ENCODE measurements around the gene HPCAL1. TPM values are rescaled to one million over a fixed set of nuclear protein-coding genes. Genes with fewer than 3 reads are reported as not detected.
A peak's percentile ranks its signal among the peaks of the same experiment; 100 is the strongest.

Gene HPCAL1
- total RNA-seq, 2 donors from 2014 or later: 64.5 to 85.7 TPM

GRCh38 chr2:10303181-10303693, 533 bp downstream of the HPCAL1 start:
- H3K27ac ChIP-seq: peak overlapping the region; percentile 85
- H3K36me3 ChIP-seq: no peaks in the 10 kb centered on the region
- H3K4me1 ChIP-seq: peaks cover 20% of the 10 kb centered on the region
- no peaks in the 10 kb centered on the region for H3K9me3 ChIP-seq
- no peak for TF ChIP-seq CTCF (IDR thresholded peaks at IDR 0.05)
- H3K27me3 ChIP-seq: no peaks in the 10 kb centered on the region
- H3K9ac ChIP-seq (ENCODE audit: low read depth in 2 of 2, low read length in 2 of 2): peak overlapping the region; percentile 74 to 88
- intact Hi-C loops (cut with DNase I): no loop called here
- peak overlapping the region; percentile 94 for H3K4me3 ChIP-seq
- peak; percentile 49 for DNase-seq

DNA sequence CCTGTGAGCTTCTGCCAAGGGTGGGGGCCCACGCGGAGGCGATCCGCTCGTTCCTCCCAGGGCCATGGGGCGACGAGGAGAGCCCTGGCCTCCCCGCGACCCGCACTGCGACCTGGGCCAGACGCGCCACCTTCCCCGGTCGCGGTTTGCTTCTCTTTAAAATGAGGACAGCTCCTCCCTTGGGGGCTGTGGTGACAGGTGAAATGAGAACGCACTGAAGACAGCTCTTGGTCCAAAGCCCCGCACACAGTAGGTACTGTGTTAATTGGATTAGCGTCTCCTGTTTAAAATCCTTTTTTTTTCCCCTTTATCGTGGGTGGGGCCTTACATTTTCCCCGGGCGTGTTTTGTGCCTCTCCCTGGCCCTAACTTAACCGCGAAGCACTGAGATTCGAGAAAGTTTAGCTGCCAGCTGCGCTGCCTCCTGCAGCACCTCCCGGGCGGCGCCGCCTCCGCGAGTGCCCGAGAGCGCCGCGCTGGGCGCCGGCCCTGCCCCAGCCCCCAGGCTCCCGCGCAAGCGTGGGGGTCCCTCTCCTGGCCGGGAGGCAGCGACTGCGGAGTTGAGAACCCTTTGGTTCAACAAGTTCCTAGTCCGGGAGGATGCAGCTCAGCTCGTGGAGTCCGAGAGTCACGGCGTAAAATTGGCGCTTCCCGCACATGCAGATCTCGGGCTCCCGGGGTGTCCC, 1.1 kb downstream of the HPCAL1 start:
- peak; percentile 63 for DNase-seq
- H3K4me3 ChIP-seq: peak overlapping the region; percentile 94
- intact Hi-C loops (cut with DNase I): no loop called here
- TF ChIP-seq CTCF (IDR thresholded peaks at IDR 0.05): no peak
- H3K4me1 ChIP-seq: peaks cover 20% of the 10 kb centered on the region
- peak overlapping the region; percentile 74 to 88 for H3K9ac ChIP-seq (ENCODE audit: low read depth in 2 of 2, low read length in 2 of 2)
- H3K27me3 ChIP-seq: no peaks in the 10 kb centered on the region
- H3K9me3 ChIP-seq: no peaks in the 10 kb centered on the region
- peak overlapping the region; percentile 85 for H3K27ac ChIP-seq
- no peaks in the 10 kb centered on the region for H3K36me3 ChIP-seq

DNA sequence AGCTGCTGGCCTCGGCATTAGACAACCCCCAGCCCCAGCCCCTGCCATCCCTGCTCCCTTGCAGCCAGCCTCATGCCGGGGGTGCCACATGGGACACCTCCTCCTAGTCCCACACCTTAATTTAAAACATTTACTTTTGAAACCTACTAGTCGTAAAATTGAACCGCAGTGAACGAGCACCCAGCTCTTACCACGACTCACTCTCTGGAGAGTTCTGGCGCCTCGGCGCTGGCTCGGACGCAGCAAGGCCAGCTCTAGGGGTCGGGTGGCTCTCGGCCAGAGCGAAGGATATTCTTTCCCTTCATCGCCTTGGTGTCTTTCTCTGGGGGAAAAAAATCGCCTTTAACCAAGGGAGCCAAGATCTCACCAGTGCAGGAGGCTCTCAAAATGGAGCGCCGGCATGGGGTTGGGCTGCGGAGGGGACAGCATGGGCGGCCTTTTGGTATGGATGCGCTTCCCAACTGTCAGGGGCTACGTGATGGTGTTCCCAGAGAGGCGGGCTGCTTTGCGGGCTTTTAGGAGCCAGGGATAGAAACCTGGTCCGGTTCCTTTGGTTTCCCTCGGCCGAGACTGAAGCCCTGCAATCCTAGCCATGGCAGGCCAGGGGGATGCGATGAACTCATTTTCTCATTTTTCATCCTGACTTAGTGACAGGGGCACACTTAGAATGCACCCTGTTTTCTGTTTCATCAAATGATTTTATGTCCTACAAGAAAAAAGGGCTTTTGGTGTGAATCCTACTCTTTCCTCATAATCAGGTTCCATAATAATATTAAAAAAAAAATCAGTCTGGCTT, 2.0 kb downstream of the HPCAL1 start:
- H3K27me3 ChIP-seq: no peaks in the 10 kb centered on the region
- peak overlapping the region; percentile 74 to 88 for H3K9ac ChIP-seq (ENCODE audit: low read depth in 2 of 2, low read length in 2 of 2)
- TF ChIP-seq CTCF (IDR thresholded peaks at IDR 0.05): no peak
- H3K36me3 ChIP-seq: no peaks in the 10 kb centered on the region
- peaks cover 20% of the 10 kb centered on the region for H3K4me1 ChIP-seq
- DNase-seq: no peak
- no peaks in the 10 kb centered on the region for H3K9me3 ChIP-seq
- H3K4me3 ChIP-seq: peak overlapping the region; percentile 94
- intact Hi-C loops (cut with DNase I): loop anchor here (5.0 kb wide), 1 partner anchor 98 kb away; no protein-coding TSS in a partner anchor
- peak overlapping the region; percentile 85 for H3K27ac ChIP-seq

DNA sequence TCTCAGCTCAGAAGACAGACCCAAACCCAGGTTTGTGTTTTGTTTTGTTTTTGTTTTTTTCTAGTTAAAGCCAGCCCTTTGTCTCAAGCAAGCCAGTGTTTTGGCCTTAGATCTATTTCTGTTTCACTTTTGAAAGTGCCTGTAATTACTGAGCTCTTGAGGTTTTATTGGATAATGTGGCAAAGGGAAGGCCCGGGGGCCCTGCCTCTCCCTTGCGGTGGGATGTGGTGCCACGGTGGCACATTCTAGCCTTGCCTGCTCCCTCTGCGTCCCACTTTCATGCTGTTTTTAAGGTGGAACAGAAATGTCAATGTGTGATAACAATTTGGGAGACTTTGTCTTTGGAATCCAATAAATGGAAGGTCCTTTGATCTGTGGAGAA, 2.5 kb downstream of the HPCAL1 start:
- DNase-seq: no peak

More for the DNA sequence above, 2.5 kb downstream of the HPCAL1 start:
- no peaks in the 10 kb centered on the region for H3K36me3 ChIP-seq
- peak overlapping the region; percentile 94 for H3K4me3 ChIP-seq
- H3K27me3 ChIP-seq: no peaks in the 10 kb centered on the region
- no peak for TF ChIP-seq CTCF (IDR thresholded peaks at IDR 0.05)
- no peaks in the 10 kb centered on the region for H3K9me3 ChIP-seq
- H3K4me1 ChIP-seq: peaks cover 20% of the 10 kb centered on the region
- H3K27ac ChIP-seq: peak overlapping the region; percentile 85
- peak overlapping the region in 1 of 2 donors; percentile 88 for H3K9ac ChIP-seq (ENCODE audit: low read depth in 2 of 2, low read length in 2 of 2)
- intact Hi-C loops (cut with DNase I): loop anchor here (5.0 kb wide), 1 partner anchor 97 kb away; no protein-coding TSS in a partner anchor
